Stimulated activated CD8-positive, alpha-beta memory T cell treated with anti-CD3 and anti-CD28 coated beads, Interleukin-7, amount 100 ng/mL, for 1 hour (primary cell): Measurements from ENCODE around the gene MRPS23.
A peak's percentile ranks its signal among the peaks of the same experiment; 100 is the strongest.

Source experiments
- DNase-seq, 2 donors: peaks; one replicate each; pipeline ENCODE4 v3.0.0-alpha.2; 2020; ENCODE audit warnings: low read depth in 2 of 2

MRPS23 gene

GRCh38 chr17:57849874-57850754, at the start of gene MRPS23:
MRPS23 (minus strand) TSS chr17:57850044; CDS start chr17:57850010, 34 bp downstream.
- peak; percentile 85 to 89 for DNase-seq

- DNase-seq = no peak
Observed at GRCh38 chr17:57899391-57899790, 49.5 kb upstream of the MRPS23 start.

- no peak for DNase-seq
Observed at GRCh38 chr17:57898487-57899311, 48.9 kb upstream of the MRPS23 start.

GRCh38 chr17:57895382-57896060, 45.7 kb upstream of the MRPS23 start:
- DNase-seq = no peak

- DNase-seq = no peak
Observed at GRCh38 chr17:57894848-57895247, 45.0 kb upstream of the MRPS23 start.

GRCh38 chr17:57892820-57893595, 43.2 kb upstream of the MRPS23 start:
- DNase-seq = no peak

- DNase-seq = peak; percentile 49 to 68
Observed at GRCh38 chr17:57892146-57892819, 42.4 kb upstream of the MRPS23 start.

GRCh38 chr17:57890857-57891232, 41.0 kb upstream of the MRPS23 start:
- no peak for DNase-seq

- DNase-seq = no peak
Observed at GRCh38 chr17:57889892-57890856, 40.3 kb upstream of the MRPS23 start.

- no peak for DNase-seq
Observed at GRCh38 chr17:57889252-57889651, 39.4 kb upstream of the MRPS23 start.

- no peak for DNase-seq
Observed at GRCh38 chr17:57888311-57889216, 38.7 kb upstream of the MRPS23 start.

GRCh38 chr17:57887161-57887560, 37.3 kb upstream of the MRPS23 start:
- DNase-seq = no peak

GRCh38 chr17:57886020-57886419, 36.2 kb upstream of the MRPS23 start:
- no peak for DNase-seq

- DNase-seq = no peak
Observed at GRCh38 chr17:57885148-57885915, 35.5 kb upstream of the MRPS23 start.

- DNase-seq = no peak
Observed at GRCh38 chr17:57881783-57882351, 32.0 kb upstream of the MRPS23 start.

GRCh38 chr17:57881143-57881542, 31.3 kb upstream of the MRPS23 start:
- no peak for DNase-seq

GRCh38 chr17:57880086-57880456, 30.2 kb upstream of the MRPS23 start:
- DNase-seq = no peak
